Measurements from ENCODE around the gene MBD3L5.

DNA sequence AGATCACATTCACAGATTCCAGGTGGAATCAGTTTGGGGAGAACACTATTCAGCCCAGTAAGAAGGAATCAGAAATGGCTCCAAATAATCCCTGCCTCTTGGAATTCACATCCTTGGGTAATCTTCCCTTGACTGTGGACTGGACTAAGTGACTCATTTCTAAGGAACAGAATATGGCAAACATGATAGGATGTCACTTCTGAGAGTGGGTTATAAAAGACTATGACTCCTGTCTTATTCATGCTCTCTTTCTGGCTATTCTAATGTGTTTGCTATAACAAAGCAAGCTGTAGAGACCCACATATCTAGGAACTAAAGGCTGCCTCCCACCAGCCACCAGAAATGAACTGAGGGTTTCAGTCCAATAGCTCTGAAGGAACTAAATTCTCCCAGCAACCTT lies 46.9 kb upstream of the MBD3L5 start:
- TF ChIP-seq POLR2A (IDR thresholded peaks at IDR 0.05), result no peak
- TF ChIP-seq, protein P1, sequence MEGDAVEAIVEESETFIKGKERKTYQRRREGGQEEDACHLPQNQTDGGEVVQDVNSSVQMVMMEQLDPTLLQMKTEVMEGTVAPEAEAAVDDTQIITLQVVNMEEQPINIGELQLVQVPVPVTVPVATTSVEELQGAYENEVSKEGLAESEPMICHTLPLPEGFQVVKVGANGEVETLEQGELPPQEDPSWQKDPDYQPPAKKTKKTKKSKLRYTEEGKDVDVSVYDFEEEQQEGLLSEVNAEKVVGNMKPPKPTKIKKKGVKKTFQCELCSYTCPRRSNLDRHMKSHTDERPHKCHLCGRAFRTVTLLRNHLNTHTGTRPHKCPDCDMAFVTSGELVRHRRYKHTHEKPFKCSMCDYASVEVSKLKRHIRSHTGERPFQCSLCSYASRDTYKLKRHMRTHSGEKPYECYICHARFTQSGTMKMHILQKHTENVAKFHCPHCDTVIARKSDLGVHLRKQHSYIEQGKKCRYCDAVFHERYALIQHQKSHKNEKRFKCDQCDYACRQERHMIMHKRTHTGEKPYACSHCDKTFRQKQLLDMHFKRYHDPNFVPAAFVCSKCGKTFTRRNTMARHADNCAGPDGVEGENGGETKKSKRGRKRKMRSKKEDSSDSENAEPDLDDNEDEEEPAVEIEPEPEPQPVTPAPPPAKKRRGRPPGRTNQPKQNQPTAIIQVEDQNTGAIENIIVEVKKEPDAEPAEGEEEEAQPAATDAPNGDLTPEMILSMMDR (IDR thresholded peaks at IDR 0.05), result no peak
